GM19239 (cell line): Measurements from ENCODE around the gene YBX1.
"Not testable (repeated sequence)": the region's sequence is repeated elsewhere in the genome, so short reads cannot be mapped to it uniquely, and the experiment has no call there.

Experiments used
- DNase-seq: peaks from one replicate; pipeline ENCODE4 v3.0.0; 2011; ENCODE audit warnings: low spot score; ENCODE audit not compliant: insufficient read length
- FAIRE-seq: peaks from 2 replicates; lab custom pipeline; 2011; peaks lifted over from hg19 to GRCh38; lab: Jason Lieb, UNC

Gene YBX1

GRCh38 chr1:42744148-42744413 is 61.9 kb downstream of the YBX1 start:
- DNase-seq (no peak), FAIRE-seq (no peak)

- FAIRE-seq = no peak
- DNase-seq = no peak
These were observed 63.6 kb downstream of the YBX1 start for GRCh38 chr1:42745851-42746250.

- FAIRE-seq (no peak), DNase-seq (no peak)
These were observed 64.4 kb downstream of the YBX1 start for GRCh38 chr1:42746436-42747105.

- DNase-seq (peak; percentile 56), FAIRE-seq (no peak)
These were observed 64.9 kb downstream of the YBX1 start for GRCh38 chr1:42747125-42747524.

- DNase-seq (no peak), FAIRE-seq (no peak)
These were observed 65.8 kb downstream of the YBX1 start for GRCh38 chr1:42748021-42748420.

- no peak for DNase-seq
- no peak for FAIRE-seq
These were observed 66.5 kb downstream of the YBX1 start for GRCh38 chr1:42748461-42749410.

- DNase-seq = no peak
- FAIRE-seq = no peak
These were observed 67.8 kb downstream of the YBX1 start for GRCh38 chr1:42750041-42750440.

- not testable (repeated sequence) for DNase-seq, FAIRE-seq
These were observed 69.4 kb downstream of the YBX1 start for GRCh38 chr1:42751511-42752070.

GRCh38 chr1:42752284-42752683 is 70.1 kb downstream of the YBX1 start:
- no peak for FAIRE-seq
- DNase-seq = no peak

GRCh38 chr1:42753070-42753469 is 70.9 kb downstream of the YBX1 start:
- FAIRE-seq (no peak), DNase-seq (no peak)
